Activated naive CD4-positive, alpha-beta T cell (primary cell): Measurements from ENCODE around the gene SLC26A9.
"Not testable (repeated sequence)": the region's sequence is repeated elsewhere in the genome, so short reads cannot be mapped to it uniquely, and the experiment has no call there.

Source experiments
- DNase-seq, 4 experiments: peaks; one replicate each; lab custom pipeline; 2025; lab: John Stamatoyannopoulos, UW

The SLC26A9 gene

DNA sequence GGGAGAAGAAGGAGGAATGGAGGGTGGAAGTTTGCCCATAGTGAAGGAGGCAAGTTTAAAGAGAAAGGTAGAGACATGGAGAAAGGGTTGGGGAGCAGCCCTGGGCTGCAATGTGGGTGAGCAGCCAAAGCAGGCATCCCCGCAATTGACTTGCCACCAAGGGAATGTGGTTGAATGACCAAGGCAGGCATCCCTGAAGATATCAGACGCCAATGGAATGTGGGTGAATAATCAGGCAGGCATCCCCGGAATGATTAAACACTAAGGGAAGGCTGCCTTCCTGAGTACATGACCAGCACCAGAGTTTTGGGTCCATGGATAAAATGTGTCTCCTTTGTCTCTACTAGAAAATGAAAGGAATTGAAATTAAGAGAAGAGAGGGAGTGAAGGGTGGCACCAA lies 53.5 kb downstream of the SLC26A9 start:
- not testable (repeated sequence) for DNase-seq

DNA sequence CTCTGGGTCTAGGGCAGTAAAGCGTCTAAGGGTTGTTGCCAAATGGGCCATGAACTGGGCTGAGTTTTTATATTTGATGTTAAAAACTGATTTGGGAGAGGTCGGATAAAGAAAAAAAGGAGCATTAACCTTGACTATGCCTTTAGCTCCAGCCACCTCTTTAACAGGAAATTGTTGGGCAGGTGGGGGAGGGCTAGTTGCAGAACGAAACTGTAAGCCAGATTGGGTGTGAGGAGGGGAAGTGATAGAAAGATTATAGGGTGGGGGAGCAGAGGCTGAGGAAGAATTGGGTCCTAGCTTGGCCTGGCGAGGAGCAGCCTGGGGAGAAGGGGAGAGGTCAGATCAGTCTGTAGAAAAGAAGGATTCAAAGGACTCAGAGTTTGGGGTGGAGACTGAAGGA lies 54.2 kb downstream of the SLC26A9 start:
- DNase-seq = not testable (repeated sequence)

DNA sequence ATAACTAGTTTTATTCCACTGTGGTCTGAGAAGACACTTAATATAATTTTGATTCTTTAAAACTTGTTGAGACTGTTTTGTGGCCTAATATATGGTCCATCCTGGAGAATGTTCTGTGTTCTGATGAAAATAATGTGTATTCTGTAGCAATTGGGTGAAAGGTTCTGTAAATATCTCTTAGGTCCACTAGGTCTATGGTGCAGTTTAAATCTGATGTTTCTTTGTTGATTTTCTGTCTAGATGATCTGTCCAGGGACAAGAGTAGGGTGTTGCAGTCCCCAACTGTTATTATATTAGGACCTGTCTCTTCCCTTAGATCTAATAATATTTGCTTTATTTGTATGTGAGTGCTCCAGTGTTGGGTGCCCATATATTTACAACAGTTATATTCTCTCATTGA lies 59.5 kb downstream of the SLC26A9 start:
- no peak for DNase-seq

DNA sequence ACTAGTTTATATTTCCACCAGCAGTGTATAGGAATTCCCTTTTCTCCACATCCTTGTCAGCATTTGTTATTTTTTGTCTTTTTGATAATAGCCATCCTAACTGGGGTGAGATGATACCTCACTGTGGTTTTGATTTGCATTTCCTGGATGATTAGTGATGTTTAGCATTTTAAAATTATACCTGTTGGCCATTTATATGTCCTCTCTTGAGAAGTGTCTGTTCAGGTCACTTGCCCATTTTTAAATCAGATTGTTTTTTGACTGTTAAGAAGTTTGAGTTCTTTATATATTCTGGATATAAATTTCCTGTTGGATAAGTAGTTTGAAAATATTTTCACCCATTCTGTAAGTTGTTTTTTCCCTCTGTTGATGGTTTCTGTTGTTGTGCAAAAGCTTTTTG lies 62.3 kb downstream of the SLC26A9 start:
- DNase-seq = no peak

DNA sequence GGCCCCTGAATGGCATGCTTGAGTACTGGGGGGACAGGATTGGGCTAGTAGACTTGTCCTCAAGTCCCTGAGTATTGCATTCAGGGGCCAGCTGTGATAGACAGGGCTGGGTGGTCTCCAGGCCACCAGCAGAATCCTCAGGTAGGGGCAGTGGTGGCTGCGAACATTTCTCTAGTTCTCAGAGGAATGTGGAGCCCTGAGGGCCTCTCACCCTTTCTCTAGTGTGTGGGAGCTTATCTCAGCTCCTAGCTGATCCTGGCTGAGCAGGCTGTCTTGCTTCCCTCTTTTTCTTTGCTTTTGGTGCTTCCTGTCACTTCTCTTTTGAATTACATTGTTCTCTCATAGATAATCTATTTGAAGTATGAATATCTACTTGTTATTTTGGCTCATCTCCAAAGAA lies 63.3 kb downstream of the SLC26A9 start:
- no peak for DNase-seq

DNA sequence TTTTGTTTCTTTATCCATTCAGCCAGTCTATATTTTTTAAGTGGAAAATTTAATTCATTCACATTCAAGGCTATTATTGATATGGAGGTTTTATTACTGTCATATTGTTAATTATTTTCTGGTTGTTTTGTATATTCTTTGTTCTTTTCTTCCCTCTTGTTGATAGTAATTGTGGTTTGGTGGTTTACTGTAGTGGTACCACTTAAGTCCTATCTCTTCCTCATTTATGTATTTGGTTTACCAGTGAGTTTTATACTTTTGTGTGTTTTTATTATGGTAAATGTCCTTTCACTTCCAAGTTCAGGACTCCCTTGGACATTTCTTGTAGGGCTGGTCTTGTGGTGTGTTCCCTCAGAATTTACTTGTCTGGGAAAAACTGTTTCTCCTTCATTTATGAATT lies 65.2 kb downstream of the SLC26A9 start:
- no peak for DNase-seq

DNA sequence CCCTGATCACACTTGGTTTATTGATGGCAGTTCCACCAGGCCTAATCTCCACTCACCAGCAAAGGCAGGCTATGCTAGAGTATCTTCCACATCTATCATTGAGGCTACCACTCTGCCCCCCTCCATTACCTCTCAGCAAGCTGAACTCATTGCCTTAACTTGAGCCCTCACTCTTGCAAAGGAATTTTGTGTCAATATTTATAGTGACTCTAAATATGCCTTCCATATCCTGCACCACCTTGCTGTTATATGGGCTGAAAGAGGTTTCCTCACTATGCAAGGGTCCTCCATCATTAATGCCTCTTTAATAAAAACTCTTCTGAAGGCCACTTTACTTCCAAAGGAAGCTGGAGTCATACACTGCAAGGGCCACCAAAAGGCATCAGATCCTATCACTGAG lies 70.1 kb downstream of the SLC26A9 start:
- DNase-seq = not testable (repeated sequence)

DNA sequence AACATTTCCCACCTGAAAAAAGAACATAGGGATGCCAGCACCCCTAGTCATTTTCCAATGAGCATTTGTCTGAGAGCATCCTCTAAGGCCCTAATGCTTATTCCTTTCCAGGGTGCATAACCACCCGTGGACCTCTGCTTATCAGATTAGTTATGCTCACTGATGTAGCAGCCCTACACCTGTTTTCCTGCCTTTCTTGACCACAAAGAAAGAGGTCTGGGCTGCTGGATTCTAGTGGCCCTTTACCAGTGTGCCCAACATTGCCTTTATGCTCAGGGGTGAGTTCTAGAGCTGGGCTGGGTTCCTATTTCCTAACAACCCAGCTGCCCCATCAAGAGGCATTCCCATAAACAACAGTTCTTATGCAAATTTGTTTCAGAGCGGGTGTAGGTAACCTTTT lies 73.0 kb downstream of the SLC26A9 start:
- no peak for DNase-seq
